DMS53 treated with DMSO at 0.1 percent for 48 hours (cell line): ENCODE data around the gene KCNJ18.
"Not testable (repeated sequence)": the region's sequence is repeated elsewhere in the genome, so short reads cannot be mapped to it uniquely, and the experiment has no call there.

Experiments used
- DNase-seq: peaks from one replicate; lab custom pipeline; 2025; ENCODE audit not compliant: unreplicated experiment; lab: John Stamatoyannopoulos, UW

The KCNJ18 gene

GRCh38 chr17:21719511-21720226, 27.3 kb downstream of the KCNJ18 start:
- not testable (repeated sequence) for DNase-seq

GRCh38 chr17:21720566-21720965, 28.2 kb downstream of the KCNJ18 start:
- not testable (repeated sequence) for DNase-seq

- not testable (repeated sequence) for DNase-seq
These were observed 29.9 kb downstream of the KCNJ18 start for GRCh38 chr17:21722268-21722667.

GRCh38 chr17:21724216-21725006, 32.1 kb downstream of the KCNJ18 start:
- not testable (repeated sequence) for DNase-seq

- not testable (repeated sequence) for DNase-seq
These were observed 38.8 kb downstream of the KCNJ18 start for GRCh38 chr17:21731076-21731475.

GRCh38 chr17:21733931-21734330, 41.6 kb downstream of the KCNJ18 start:
- not testable (repeated sequence) for DNase-seq

- not testable (repeated sequence) for DNase-seq
These were observed 43.5 kb downstream of the KCNJ18 start for GRCh38 chr17:21735814-21736213.

- not testable (repeated sequence) for DNase-seq
These were observed 44.8 kb downstream of the KCNJ18 start for GRCh38 chr17:21737015-21737580.

- not testable (repeated sequence) for DNase-seq
These were observed 45.9 kb downstream of the KCNJ18 start for GRCh38 chr17:21738241-21738640.

GRCh38 chr17:21738877-21739474, 46.7 kb downstream of the KCNJ18 start:
- DNase-seq: not testable (repeated sequence)

GRCh38 chr17:21739485-21739884, 47.2 kb downstream of the KCNJ18 start:
- not testable (repeated sequence) for DNase-seq

- not testable (repeated sequence) for DNase-seq
These were observed 48.5 kb downstream of the KCNJ18 start for GRCh38 chr17:21740836-21741235.

- not testable (repeated sequence) for DNase-seq
These were observed 49.2 kb downstream of the KCNJ18 start for GRCh38 chr17:21741520-21741919.

GRCh38 chr17:21742326-21742725, 50.0 kb downstream of the KCNJ18 start:
- DNase-seq: no peak

GRCh38 chr17:21744151-21744550, 51.8 kb downstream of the KCNJ18 start:
- DNase-seq: not testable (repeated sequence)

GRCh38 chr17:21744621-21745020, 52.3 kb downstream of the KCNJ18 start:
- not testable (repeated sequence) for DNase-seq

- not testable (repeated sequence) for DNase-seq
These were observed 53.2 kb downstream of the KCNJ18 start for GRCh38 chr17:21745385-21746054.

GRCh38 chr17:21746415-21746814, 54.1 kb downstream of the KCNJ18 start:
- not testable (repeated sequence) for DNase-seq

- not testable (repeated sequence) for DNase-seq
These were observed 55.0 kb downstream of the KCNJ18 start for GRCh38 chr17:21747195-21747915.

GRCh38 chr17:21748686-21749085, 56.4 kb downstream of the KCNJ18 start:
- DNase-seq: not testable (repeated sequence)
